ENCODE measurements around the gene DDX11.
A peak's percentile ranks its signal among the peaks of the same experiment; 100 is the strongest.

Gene DDX11

GRCh38 chr12:31117203-31118011, 43.7 kb downstream of the DDX11 start (continued):
- TF ChIP-seq HIC1 (tag by site-specific recombination; IDR thresholded peaks at IDR 0.05): no peak
- peak; percentile 81 for TF ChIP-seq ZFHX2 (tag by site-specific recombination; conservative IDR thresholded peaks at IDR 0.05)
- no peak for TF ChIP-seq MYNN (tag by site-specific recombination; IDR thresholded peaks at IDR 0.05; ENCODE audit: borderline replicate concordance)
- TF ChIP-seq ZNF292 (tag by site-specific recombination; IDR thresholded peaks at IDR 0.05; ENCODE audit: borderline replicate concordance, low read depth): no peak
- TF ChIP-seq ZNF830 (tag by site-specific recombination; IDR thresholded peaks at IDR 0.05; ENCODE audit: low read depth): no peak
- no peak for TF ChIP-seq ZNF623 (tag by site-specific recombination; IDR thresholded peaks at IDR 0.05)
- no peak for TF ChIP-seq ZNF585B (tag by site-specific recombination; IDR thresholded peaks at IDR 0.05)
- no peak for TF ChIP-seq ZNF214 (tag by site-specific recombination; IDR thresholded peaks at IDR 0.05; ENCODE audit: borderline replicate concordance)
- TF ChIP-seq ZNF223 (tag by site-specific recombination; IDR thresholded peaks at IDR 0.05): no peak
- no peak for TF ChIP-seq ZNF561 (tag by site-specific recombination; IDR thresholded peaks at IDR 0.05; ENCODE audit: borderline replicate concordance)
- no peak for TF ChIP-seq ZNF654 (tag by site-specific recombination; IDR thresholded peaks at IDR 0.05; ENCODE audit: low read depth)
- TF ChIP-seq AEBP2 (tag by site-specific recombination; IDR thresholded peaks at IDR 0.05; ENCODE audit: borderline replicate concordance): no peak
- TF ChIP-seq BCL11A (tag by site-specific recombination; IDR thresholded peaks at IDR 0.05; ENCODE audit: low read depth): no peak
- no peak for TF ChIP-seq ZNF704 (tag by site-specific recombination; IDR thresholded peaks at IDR 0.05)
- no peak for TF ChIP-seq ZNF202 (tag by site-specific recombination; IDR thresholded peaks at IDR 0.05; ENCODE audit: borderline replicate concordance)
- no peak for TF ChIP-seq ZNF148 (tag by site-specific recombination; IDR thresholded peaks at IDR 0.05; ENCODE audit: borderline replicate concordance)
- no peak for TF ChIP-seq ZNF37A (tag by site-specific recombination; IDR thresholded peaks at IDR 0.05)
- TF ChIP-seq WT1 (tag by site-specific recombination; IDR thresholded peaks at IDR 0.05): no peak; the same call in 1 of the 2 replicates
- TF ChIP-seq ZNF221 (tag by site-specific recombination; IDR thresholded peaks at IDR 0.05; ENCODE audit: borderline replicate concordance): no peak
- TF ChIP-seq BCL11B (tag by site-specific recombination; IDR thresholded peaks at IDR 0.05; ENCODE audit: low read depth): no peak
- TF ChIP-seq ZNF514 (tag by site-specific recombination; IDR thresholded peaks at IDR 0.05): no peak
- TF ChIP-seq ZNF132 (tag by site-specific recombination; IDR thresholded peaks at IDR 0.05; ENCODE audit: borderline replicate concordance): no peak
- TF ChIP-seq ZNF791 (tag by site-specific recombination; IDR thresholded peaks at IDR 0.05): no peak
- no peak for TF ChIP-seq ZBTB1 (tag by site-specific recombination; IDR thresholded peaks at IDR 0.05)
- TF ChIP-seq ZNF121 (tag by site-specific recombination; IDR thresholded peaks at IDR 0.05): no peak
- no peak for TF ChIP-seq FEZF1 (tag by site-specific recombination; IDR thresholded peaks at IDR 0.05)
- TF ChIP-seq ZSCAN23 (tag by site-specific recombination; IDR thresholded peaks at IDR 0.05): no peak
- TF ChIP-seq ZNF518A (tag by site-specific recombination; conservative IDR thresholded peaks at IDR 0.05; ENCODE audit: low read depth): no peak

All from HEK293 (cell line).